HepG2 (cell line): ENCODE data around the gene SMTN. TPM values are rescaled to one million over a fixed set of nuclear protein-coding genes. Genes with fewer than 3 reads are reported as not detected.
A peak's percentile ranks its signal among the peaks of the same experiment; 100 is the strongest.

ENCODE experiments used
- AKAP8 ChIP-seq: sonication (generic); formaldehyde crosslinking; IDR thresholded peaks from 2 replicates; pipeline ENCODE4 v1.5.1; 2020; ENCODE audit warnings: mild to moderate bottlenecking, missing genetic modification reagents
- ARID5B ChIP-seq: IDR thresholded peaks from 2 replicates; pipeline ENCODE4 v1.4.0; 2020; ENCODE audit warnings: mild to moderate bottlenecking, missing genetic modification reagents
- FOXK1 ChIP-seq: sonication (generic); formaldehyde crosslinking; IDR thresholded peaks from 2 replicates; pipeline ENCODE4 v1.4.0; 2020; ENCODE audit warnings: low read depth, missing genetic modification reagents, borderline replicate concordance
- FOXP1 ChIP-seq, 2 experiments: fragments of 450-650 bp in 1 of 2; IDR thresholded peaks; 2 replicates each; pipeline ENCODE4 v1.6.1; 2017 to 2018; ENCODE audit warnings: antibody characterized with exemption in 1 of 2
- GATAD2A ChIP-seq: IDR thresholded peaks from 2 replicates; pipeline ENCODE4 v1.6.1; 2016
- HDAC1 ChIP-seq: sonication (generic); formaldehyde crosslinking; IDR thresholded peaks from 2 replicates; pipeline ENCODE4 v1.5.1; 2020; ENCODE audit warnings: mild to moderate bottlenecking, missing genetic modification reagents
- HINFP ChIP-seq: sonication (generic); formaldehyde crosslinking; IDR thresholded peaks from 2 replicates; pipeline ENCODE4 v1.4.0; 2020; ENCODE audit warnings: low read depth, mild to moderate bottlenecking, missing genetic modification reagents
- HMG20A ChIP-seq: IDR thresholded peaks from 2 replicates; pipeline ENCODE4 v1.6.1; 2016; ENCODE audit warnings: borderline replicate concordance
- KDM6A ChIP-seq: IDR thresholded peaks from 2 replicates; pipeline ENCODE4 v1.6.1; 2016; ENCODE audit warnings: low read depth
- RXRB ChIP-seq: IDR thresholded peaks from 2 replicates; pipeline ENCODE4 v1.6.1; 2016; ENCODE audit warnings: borderline replicate concordance, missing genetic modification reagents, missing compliant biosample characterization
- SOX6 ChIP-seq, 2 experiments: fragments of 450-650 bp in 1 of 2; sonication (generic) in 1 of 2; formaldehyde crosslinking in 1 of 2; IDR thresholded peaks; 2 replicates each; pipeline versions ENCODE4 v1.4.0 to v1.6.1; 2017 to 2020; ENCODE audit warnings: antibody characterized with exemption in 1 of 2, mild to moderate bottlenecking in 1 of 2, missing genetic modification reagents in 1 of 2
- TGIF2 ChIP-seq: IDR thresholded peaks from 2 replicates; pipeline ENCODE4 v1.6.1; 2016; ENCODE audit warnings: control low read depth, missing compliant biosample characterization
- ZBTB10 ChIP-seq: sonication (generic); formaldehyde crosslinking; IDR thresholded peaks from 2 replicates; pipeline ENCODE4 v1.4.0; 2020; ENCODE audit warnings: missing genetic modification reagents, borderline replicate concordance
- ZBTB7A ChIP-seq: sonication (generic); formaldehyde crosslinking; IDR thresholded peaks from 2 replicates; pipeline ENCODE4 v1.8.0; 2022; ENCODE audit warnings: mild to moderate bottlenecking, missing genetic modification reagents
- ZFP36 ChIP-seq: fragments of 150-350 bp; IDR thresholded peaks from 2 replicates; pipeline ENCODE4 v1.6.1; 2018; ENCODE audit warnings: borderline replicate concordance, low read length, low read depth; ENCODE audit not compliant: partially characterized antibody
- ZGPAT ChIP-seq: IDR thresholded peaks from 2 replicates; pipeline ENCODE4 v1.6.1; 2016; ENCODE audit warnings: mild to moderate bottlenecking
- ZMYM2 ChIP-seq: sonication (generic); formaldehyde crosslinking; IDR thresholded peaks from 2 replicates; pipeline ENCODE4 v1.8.0; 2022; ENCODE audit warnings: mild to moderate bottlenecking, missing genetic modification reagents
- ZNF317 ChIP-seq: sonication (generic); formaldehyde crosslinking; IDR thresholded peaks from 2 replicates; pipeline ENCODE4 v1.5.0; 2020; ENCODE audit warnings: mild to moderate bottlenecking, missing genetic modification reagents
- ZNF441 ChIP-seq: sonication (generic); formaldehyde crosslinking; IDR thresholded peaks from 2 replicates; pipeline ENCODE4 v1.7.0; 2021; ENCODE audit warnings: missing genetic modification reagents, borderline replicate concordance
- ZNF772 ChIP-seq: sonication (generic); formaldehyde crosslinking; IDR thresholded peaks from 2 replicates; pipeline ENCODE4 v1.5.0; 2020; ENCODE audit warnings: mild to moderate bottlenecking, missing genetic modification reagents
- polyA plus RNA-seq, 8 experiments: library from polyadenylated mRNA; depleted of rRNA in 3 of 8; stranded (reverse) in 7 of 8; unstranded in 1 of 8; fragments of >200 nt; fragmentation: Illumina TruSeq in 4 of 8; extraction: Trizol in 4 of 8; gene quantifications; 2 replicates each; pipeline versions ENCODE4 v1.2.1 to v1.2.3, GENCODE V29; 2011 to 2016; ENCODE audit warnings: low read depth in 4 of 8, missing spikeins in 1 of 8, mixed read lengths in 1 of 8; ENCODE audit not compliant: insufficient read depth in 1 of 8
- total RNA-seq, 5 experiments: library from RNA; depleted of rRNA; stranded (reverse); fragments of >200 nt; fragmentation: Illumina TruSeq; extraction: Trizol; gene quantifications; 2 replicates each; pipeline ENCODE4 v1.2.3, GENCODE V29; 2016; ENCODE audit warnings: low read depth in 1 of 5

SMTN gene
- total and polyA plus RNA-seq, 2 of the 13 experiments (the other 11 are each of a cell fraction or from before 2014, with no cell fraction given) = 14.7 to 26.1 TPM

- peak; percentile 75; the same call in 1 of the 2 replicates for TF ChIP-seq KDM6A (CRISPR knock-in tag)
- TF ChIP-seq ZBTB7A (CRISPR knock-in tag) = peak; percentile 23; the same call in 1 of the 2 replicates
- no peak for TF ChIP-seq SOX6 (IDR thresholded peaks at IDR 0.05)
- peak; percentile 81 for TF ChIP-seq SOX6 (CRISPR knock-in tag; IDR thresholded peaks at IDR 0.05)
- TF ChIP-seq HINFP (CRISPR knock-in tag) = no peak
- peak; percentile 31; the same call in 1 of the 2 replicates for TF ChIP-seq ZMYM2 (CRISPR knock-in tag)
- TF ChIP-seq AKAP8 (CRISPR knock-in tag) = peak; percentile 36; the same call in 1 of the 2 replicates
- no peak for TF ChIP-seq FOXP1 (IDR thresholded peaks at IDR 0.05)
- peak; percentile 92 for TF ChIP-seq FOXP1 (CRISPR knock-in tag; IDR thresholded peaks at IDR 0.05)
- TF ChIP-seq ZGPAT (CRISPR knock-in tag) = peak; percentile 46; the same call in 1 of the 2 replicates
- TF ChIP-seq ARID5B = peak; percentile 73
- 0 out of 2 replicates have a peak, but pooled peaks have one; percentile 1 for TF ChIP-seq TGIF2
- peak; percentile 73; the same call in 1 of the 2 replicates for TF ChIP-seq FOXK1 (CRISPR knock-in tag)
- TF ChIP-seq HDAC1 (CRISPR knock-in tag) = peak; percentile 32; the same call in 1 of the 2 replicates
- TF ChIP-seq ZNF772 = peak; percentile 50; the same call in 1 of the 2 replicates
- peak; percentile 58; the same call in 1 of the 2 replicates for TF ChIP-seq ZNF441 (CRISPR knock-in tag)
- TF ChIP-seq GATAD2A (CRISPR knock-in tag) = peak; percentile 79
- TF ChIP-seq ZFP36 = no peak
- TF ChIP-seq HMG20A (CRISPR knock-in tag) = peak; percentile 35; the same call in 1 of the 2 replicates
- peak; percentile 48; the same call in 1 of the 2 replicates for TF ChIP-seq RXRB (CRISPR knock-in tag)
- peak; percentile 58; the same call in 1 of the 2 replicates for TF ChIP-seq ZBTB10
- TF ChIP-seq ZNF317 (CRISPR knock-in tag) = peak; percentile 43; the same call in 1 of the 2 replicates
These were observed 1.9 kb upstream of the SMTN start (continued) for GRCh38 chr22:31079095-31079642.
